ENCODE results near the gene RGS21. TPM values are rescaled to one million over a fixed set of nuclear protein-coding genes. Genes with fewer than 3 reads are reported as not detected.

Gene RGS21
- total RNA-seq, 1 donor from 2014 or later: not detected

DNA sequence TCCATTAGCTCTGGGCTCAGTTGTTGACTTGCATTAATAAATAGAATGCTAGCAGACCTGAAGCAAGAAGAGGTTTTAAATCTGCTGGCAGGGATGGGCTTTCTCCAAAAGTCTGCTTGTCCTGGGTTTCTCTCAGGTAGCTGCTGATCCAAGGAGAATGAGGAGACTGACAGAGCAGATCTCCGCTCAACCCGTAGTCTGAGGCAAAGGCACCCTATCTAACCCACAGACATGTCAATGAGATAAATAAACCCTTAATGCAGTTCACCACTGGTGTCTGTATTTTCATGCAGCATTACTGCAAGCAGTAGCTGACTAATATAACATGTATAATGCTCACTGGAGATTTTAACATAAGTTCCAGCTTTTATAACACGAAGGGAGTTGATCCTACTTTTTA lies 44.1 kb upstream of the RGS21 start:
- Histone ChIP-seq H3K4me1 (no peaks in the 10 kb centered on the region), H3K79me2 (ENCODE audit: low read depth) (no peaks in the 10 kb centered on the region), H3K4me3 (no peak overlapping the region), H3K27me3 (no peaks in the 10 kb centered on the region), H3K36me3 (no peaks in the 10 kb centered on the region), H3F3A (ENCODE audit: low read depth) (no peaks in the 10 kb centered on the region), H3K9me3 (ENCODE audit: low read depth) (no peaks in the 10 kb centered on the region), H3K4me2 (no peak overlapping the region), H3K27ac (no peak overlapping the region), H3K9ac (no peak overlapping the region), H2AFZ (replicated peaks) (peak overlapping the region; percentile 68), H4K20me1 (ENCODE audit: low read depth) (no peaks in the 10 kb centered on the region)
- Mint-ChIP-seq H3K36me3 (no peaks in the 10 kb centered on the region), H3K9me3 (no peaks in the 10 kb centered on the region), H3K4me1 (no peaks in the 10 kb centered on the region), H3K27ac (no peak overlapping the region), H3K27me3 (ENCODE audit: insufficient read depth, low read depth) (no peaks in the 10 kb centered on the region), H3K4me3 (no peak overlapping the region)
- TF ChIP-seq EZH2phosphoT487 (IDR thresholded peaks at IDR 0.05) (no peak), EZH2 (IDR thresholded peaks at IDR 0.05) (no peak)
- TF ChIP-seq, protein P1, sequence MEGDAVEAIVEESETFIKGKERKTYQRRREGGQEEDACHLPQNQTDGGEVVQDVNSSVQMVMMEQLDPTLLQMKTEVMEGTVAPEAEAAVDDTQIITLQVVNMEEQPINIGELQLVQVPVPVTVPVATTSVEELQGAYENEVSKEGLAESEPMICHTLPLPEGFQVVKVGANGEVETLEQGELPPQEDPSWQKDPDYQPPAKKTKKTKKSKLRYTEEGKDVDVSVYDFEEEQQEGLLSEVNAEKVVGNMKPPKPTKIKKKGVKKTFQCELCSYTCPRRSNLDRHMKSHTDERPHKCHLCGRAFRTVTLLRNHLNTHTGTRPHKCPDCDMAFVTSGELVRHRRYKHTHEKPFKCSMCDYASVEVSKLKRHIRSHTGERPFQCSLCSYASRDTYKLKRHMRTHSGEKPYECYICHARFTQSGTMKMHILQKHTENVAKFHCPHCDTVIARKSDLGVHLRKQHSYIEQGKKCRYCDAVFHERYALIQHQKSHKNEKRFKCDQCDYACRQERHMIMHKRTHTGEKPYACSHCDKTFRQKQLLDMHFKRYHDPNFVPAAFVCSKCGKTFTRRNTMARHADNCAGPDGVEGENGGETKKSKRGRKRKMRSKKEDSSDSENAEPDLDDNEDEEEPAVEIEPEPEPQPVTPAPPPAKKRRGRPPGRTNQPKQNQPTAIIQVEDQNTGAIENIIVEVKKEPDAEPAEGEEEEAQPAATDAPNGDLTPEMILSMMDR (IDR thresholded peaks at IDR 0.05): no peak
- DNase-seq (ENCODE audit: low spot score): no peak

DNA sequence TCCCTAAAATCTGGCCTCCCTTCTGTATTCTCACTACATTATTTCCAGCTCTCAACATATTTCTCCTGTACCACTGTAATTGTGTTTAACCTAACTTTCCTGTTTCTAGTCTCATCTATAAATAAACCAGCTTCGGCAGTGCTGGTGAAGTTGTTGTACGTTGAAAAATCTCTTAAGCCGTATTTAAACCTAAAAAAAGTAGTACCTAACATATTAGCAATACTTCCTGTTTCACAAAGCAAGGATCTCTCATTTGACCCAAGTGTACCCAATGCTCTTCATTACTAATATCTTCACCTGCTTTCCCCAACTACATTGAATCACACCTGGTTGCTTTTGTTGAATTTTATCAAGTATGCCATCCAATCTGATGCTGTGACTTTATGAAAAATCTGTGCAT lies 42.2 kb upstream of the RGS21 start:
- Histone ChIP-seq H3K36me3 (no peaks in the 10 kb centered on the region), H3K4me3 (no peak overlapping the region), H3K27me3 (no peaks in the 10 kb centered on the region), H3K27ac (no peak overlapping the region), H2AFZ (replicated peaks) (no peak overlapping the region), H4K20me1 (ENCODE audit: low read depth) (no peaks in the 10 kb centered on the region), H3K9me3 (ENCODE audit: low read depth) (no peaks in the 10 kb centered on the region), H3K79me2 (ENCODE audit: low read depth) (no peaks in the 10 kb centered on the region), H3F3A (ENCODE audit: low read depth) (no peaks in the 10 kb centered on the region), H3K4me2 (no peak overlapping the region), H3K4me1 (no peaks in the 10 kb centered on the region), H3K9ac (no peak overlapping the region)
- no peak for DNase-seq (ENCODE audit: low spot score)
- no peaks in the 10 kb centered on the region for H3K36me3 Mint-ChIP-seq
- no peaks in the 10 kb centered on the region for H3K27me3 Mint-ChIP-seq (ENCODE audit: insufficient read depth, low read depth)
- no peaks in the 10 kb centered on the region for H3K9me3 Mint-ChIP-seq
- no peak overlapping the region for H3K27ac Mint-ChIP-seq
- no peaks in the 10 kb centered on the region for H3K4me1 Mint-ChIP-seq
- TF ChIP-seq EZH2phosphoT487 (IDR thresholded peaks at IDR 0.05): no peak
- TF ChIP-seq, protein P1 (IDR thresholded peaks at IDR 0.05): no peak
- no peak for TF ChIP-seq EZH2 (IDR thresholded peaks at IDR 0.05)
- H3K4me3 Mint-ChIP-seq: no peak overlapping the region

DNA sequence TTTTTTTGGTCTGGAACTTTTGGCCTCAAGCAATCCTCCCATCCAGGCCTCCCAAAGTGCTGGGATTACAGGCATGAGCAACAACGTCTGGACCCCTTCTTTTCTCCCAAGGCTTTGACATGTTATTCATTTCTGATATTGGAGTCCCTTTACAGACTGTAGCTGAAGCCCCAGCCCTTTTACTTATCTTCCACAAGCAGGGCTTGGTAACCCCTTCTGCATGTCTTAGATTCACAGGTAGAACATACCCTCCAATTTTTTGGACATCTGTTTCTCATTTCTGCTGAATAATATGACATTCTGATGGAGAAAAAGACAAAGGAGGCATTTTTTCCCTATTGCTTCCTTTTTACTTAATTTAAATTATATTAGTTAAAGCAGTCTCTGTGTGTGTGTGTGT lies 39.2 kb upstream of the RGS21 start:
- Mint-ChIP-seq H3K27me3 (ENCODE audit: insufficient read depth, low read depth) (no peaks in the 10 kb centered on the region), H3K4me1 (no peaks in the 10 kb centered on the region), H3K36me3 (no peaks in the 10 kb centered on the region), H3K27ac (no peak overlapping the region), H3K9me3 (peaks cover 7% of the 10 kb centered on the region), H3K4me3 (no peak overlapping the region)
- Histone ChIP-seq H3K4me2 (no peak overlapping the region), H3K27me3 (no peaks in the 10 kb centered on the region), H3K4me3 (no peak overlapping the region), H2AFZ (replicated peaks) (no peak overlapping the region), H3K36me3 (no peaks in the 10 kb centered on the region), H3F3A (ENCODE audit: low read depth) (no peaks in the 10 kb centered on the region), H3K4me1 (no peaks in the 10 kb centered on the region), H3K9me3 (ENCODE audit: low read depth) (peaks cover 5% of the 10 kb centered on the region), H3K9ac (no peak overlapping the region), H3K27ac (no peak overlapping the region), H4K20me1 (ENCODE audit: low read depth) (no peaks in the 10 kb centered on the region), H3K79me2 (ENCODE audit: low read depth) (no peaks in the 10 kb centered on the region)
- no peak for DNase-seq (ENCODE audit: low spot score)
- TF ChIP-seq EZH2phosphoT487 (IDR thresholded peaks at IDR 0.05): no peak

DNA sequence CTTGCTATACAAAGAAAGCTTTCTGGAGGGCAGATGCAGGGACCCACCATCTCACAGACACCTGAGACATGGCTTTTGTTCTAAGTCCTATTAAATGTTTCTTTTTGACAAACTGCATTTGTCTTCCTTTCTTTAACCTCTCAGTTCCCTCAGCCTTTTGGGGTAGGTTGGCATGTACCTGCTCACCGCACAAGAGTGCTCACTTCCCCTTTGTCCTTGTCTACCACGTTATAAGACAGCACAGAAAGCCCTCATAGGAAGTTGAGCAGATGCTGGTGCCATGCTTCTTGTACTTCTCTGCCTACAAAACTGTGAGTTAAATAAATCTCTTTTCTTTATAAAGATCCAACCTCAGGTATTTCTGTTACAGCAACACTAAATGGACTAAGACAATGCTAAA lies 31.9 kb upstream of the RGS21 start:
- H3K4me3 ChIP-seq: no peak overlapping the region
- H3K27me3 Mint-ChIP-seq (ENCODE audit: insufficient read depth, low read depth): no peaks in the 10 kb centered on the region
- no peaks in the 10 kb centered on the region for H3F3A ChIP-seq (ENCODE audit: low read depth)
- H3K4me2 ChIP-seq: no peak overlapping the region
- H3K4me3 Mint-ChIP-seq: no peak overlapping the region
- peaks cover 29% of the 10 kb centered on the region for H3K9me3 Mint-ChIP-seq
- H3K36me3 Mint-ChIP-seq: no peaks in the 10 kb centered on the region
- H4K20me1 ChIP-seq (ENCODE audit: low read depth): no peaks in the 10 kb centered on the region
- no peaks in the 10 kb centered on the region for H3K4me1 ChIP-seq
- H3K36me3 ChIP-seq: no peaks in the 10 kb centered on the region
- H3K4me1 Mint-ChIP-seq: no peaks in the 10 kb centered on the region
- no peak overlapping the region for H3K9ac ChIP-seq
- peaks cover 5% of the 10 kb centered on the region for H3K9me3 ChIP-seq (ENCODE audit: low read depth)
- no peak overlapping the region for H3K27ac ChIP-seq
- TF ChIP-seq EZH2phosphoT487 (IDR thresholded peaks at IDR 0.05) (no peak), EZH2 (IDR thresholded peaks at IDR 0.05) (no peak)
- TF ChIP-seq, protein P1 (IDR thresholded peaks at IDR 0.05): no peak
- no peaks in the 10 kb centered on the region for H3K27me3 ChIP-seq
- DNase-seq (ENCODE audit: low spot score): no peak
- H3K79me2 ChIP-seq (ENCODE audit: low read depth): no peaks in the 10 kb centered on the region
- H3K27ac Mint-ChIP-seq: no peak overlapping the region
- no peak overlapping the region for H2AFZ ChIP-seq (replicated peaks)

Data from neural progenitor cell (in vitro differentiated cells).